NCI-H2171 (cell line): ENCODE data around the gene UCP3.
"Not testable (repeated sequence)": the region's sequence is repeated elsewhere in the genome, so short reads cannot be mapped to it uniquely, and the experiment has no call there.

Experiments
- DNase-seq: peaks from one replicate; lab custom pipeline; 2025; lab: John Stamatoyannopoulos, UW

The UCP3 gene

GRCh38 chr11:74000307-74001133, 8.4 kb downstream of the UCP3 start:
- DNase-seq: no peak

- DNase-seq: no peak
Observed at GRCh38 chr11:73999581-74000306, 9.1 kb downstream of the UCP3 start.

GRCh38 chr11:73998846-73999575, 9.9 kb downstream of the UCP3 start:
- no peak for DNase-seq

- DNase-seq: no peak
Observed at GRCh38 chr11:73997120-73997770, 11.6 kb downstream of the UCP3 start.

GRCh38 chr11:73996161-73996747, 12.6 kb downstream of the UCP3 start:
- no peak for DNase-seq

DNA sequence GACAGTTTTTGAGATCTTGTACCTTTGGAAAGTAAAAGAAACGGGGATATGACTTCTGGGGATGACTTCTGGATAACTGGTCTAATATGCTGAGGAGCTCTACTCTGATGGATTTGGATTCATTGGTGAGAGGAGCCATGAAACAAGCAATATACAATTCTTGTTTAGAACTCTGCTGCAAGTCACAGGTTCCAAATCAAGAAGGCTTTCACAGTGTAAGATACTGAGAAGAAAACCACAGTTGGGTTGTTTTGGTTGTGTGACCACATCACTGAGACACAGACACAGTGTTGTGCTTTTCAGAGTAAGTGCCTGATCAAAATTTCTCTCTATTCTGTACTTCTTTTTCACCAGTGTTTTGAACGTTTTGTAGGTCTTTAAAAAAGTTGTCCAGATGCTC, 13.2 kb downstream of the UCP3 start:
- no peak for DNase-seq

DNA sequence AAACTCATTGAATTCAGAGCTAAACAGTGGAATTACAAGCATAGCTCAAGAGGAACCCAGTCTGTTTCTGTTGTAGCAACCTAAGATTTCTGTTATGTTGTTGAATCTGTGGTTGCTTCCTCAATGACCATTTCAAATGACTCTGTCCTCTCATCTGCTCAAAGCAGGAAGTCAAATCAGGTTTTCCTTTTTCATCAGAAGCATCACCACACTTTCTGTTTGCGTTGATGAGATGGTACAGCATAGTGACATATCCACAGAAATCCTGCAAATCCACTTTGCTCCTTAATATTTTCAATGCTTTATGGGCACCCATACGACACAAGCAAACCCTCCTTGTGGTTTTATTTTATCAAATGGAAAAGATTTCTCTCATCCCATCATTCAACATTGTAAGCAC, 13.6 kb downstream of the UCP3 start:
- no peak for DNase-seq

DNA sequence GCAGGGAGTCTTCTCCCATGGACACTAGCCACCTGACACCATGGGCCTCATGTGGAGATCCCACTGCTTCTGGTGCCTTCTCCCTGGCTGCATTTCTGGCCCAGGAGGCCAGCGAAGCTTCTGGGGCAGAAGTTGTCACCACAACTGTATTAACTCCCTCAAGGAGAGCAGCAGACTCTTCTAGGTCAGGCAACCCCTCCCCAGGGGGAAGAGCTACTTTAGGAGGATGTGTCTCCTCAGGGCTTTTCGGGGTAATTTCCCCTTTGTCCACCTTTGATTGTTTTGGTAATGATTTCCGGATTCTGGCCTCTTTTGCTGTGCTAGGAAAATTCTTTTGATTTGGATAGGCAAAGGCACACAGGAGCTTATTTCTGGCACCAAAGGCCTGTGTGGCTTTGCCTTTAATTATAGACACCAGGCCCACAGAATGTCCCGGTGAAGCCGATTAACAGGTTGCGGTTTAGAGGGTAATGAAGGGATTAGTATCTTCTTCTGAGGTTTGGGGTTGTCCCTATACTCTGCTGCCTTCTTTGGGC, 17.3 kb downstream of the UCP3 start:
- DNase-seq: no peak

DNA sequence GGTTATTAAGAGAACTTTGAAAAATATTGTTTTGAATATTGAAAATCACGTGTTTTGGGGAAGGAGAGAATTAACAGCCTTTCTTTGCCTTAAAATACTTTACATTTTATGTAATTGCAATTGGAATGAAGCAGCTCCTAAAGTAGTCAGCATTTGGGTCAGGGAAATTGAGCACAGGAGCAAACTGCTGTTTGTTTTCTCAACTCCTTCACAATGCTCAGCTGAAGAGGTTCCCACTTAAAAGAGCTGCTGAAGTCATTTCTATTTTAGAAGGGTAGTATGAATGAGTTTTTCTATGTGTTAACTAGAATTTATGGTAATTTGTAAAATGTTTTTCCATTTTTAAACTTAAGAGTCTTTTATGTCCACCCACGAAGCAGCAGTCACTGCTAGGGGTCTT, 18.2 kb downstream of the UCP3 start:
- no peak for DNase-seq

DNA sequence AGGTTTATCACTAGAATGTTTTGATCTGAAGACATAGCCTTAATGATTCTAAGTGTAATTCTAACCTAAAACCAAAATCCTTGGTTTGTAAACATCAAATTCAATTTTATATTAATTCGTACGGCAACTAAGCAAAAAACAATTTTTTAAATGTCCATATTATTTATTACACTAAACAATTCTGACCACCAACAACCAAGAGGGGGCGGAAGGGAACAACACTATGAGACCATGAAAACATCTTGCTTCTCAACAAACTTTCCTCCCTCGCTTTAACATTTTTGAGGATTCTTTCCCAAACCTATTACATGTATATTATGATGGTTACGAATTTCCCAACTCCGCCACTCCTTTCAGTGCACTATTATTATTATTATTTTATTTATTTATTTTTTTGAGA, 19.7 kb downstream of the UCP3 start:
- DNase-seq: no peak

DNA sequence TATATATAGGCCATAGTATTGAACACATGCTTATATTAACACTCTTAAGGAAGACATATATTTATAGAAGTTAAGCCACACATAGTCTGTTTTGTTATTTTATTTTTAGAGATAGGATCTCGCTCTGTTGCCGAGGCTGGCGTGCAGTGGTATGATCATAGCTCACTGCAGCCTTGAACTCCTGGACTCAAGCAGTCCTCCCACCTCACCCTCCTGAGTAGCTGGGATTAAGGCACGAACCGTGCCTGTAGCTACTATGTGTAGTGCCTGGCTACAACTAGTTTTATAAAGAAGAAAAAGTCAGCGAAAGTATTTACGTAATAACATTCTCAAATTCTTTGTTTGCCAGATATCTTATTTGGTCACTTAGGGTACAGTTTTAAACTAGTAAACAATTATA, 20.7 kb downstream of the UCP3 start:
- DNase-seq: no peak

DNA sequence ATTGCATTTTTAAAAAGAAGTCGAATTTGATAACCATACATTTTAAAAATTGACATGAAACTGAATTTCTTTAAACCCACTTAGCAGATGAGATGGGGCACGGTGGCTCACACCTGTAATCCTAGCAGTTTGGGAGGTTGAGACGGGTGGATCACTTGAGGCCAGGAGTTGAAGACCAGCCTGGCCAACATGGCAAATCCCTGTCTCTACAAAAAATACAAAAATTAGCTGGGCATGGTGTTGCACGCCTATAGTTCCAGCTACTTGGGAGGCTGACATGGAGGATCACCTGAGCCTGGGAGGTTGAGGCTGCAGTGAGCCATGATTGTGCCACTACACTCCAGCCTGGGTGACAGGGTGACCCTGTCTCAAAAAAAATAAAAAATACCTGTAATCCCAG, 23.2 kb downstream of the UCP3 start:
- DNase-seq: not testable (repeated sequence)

DNA sequence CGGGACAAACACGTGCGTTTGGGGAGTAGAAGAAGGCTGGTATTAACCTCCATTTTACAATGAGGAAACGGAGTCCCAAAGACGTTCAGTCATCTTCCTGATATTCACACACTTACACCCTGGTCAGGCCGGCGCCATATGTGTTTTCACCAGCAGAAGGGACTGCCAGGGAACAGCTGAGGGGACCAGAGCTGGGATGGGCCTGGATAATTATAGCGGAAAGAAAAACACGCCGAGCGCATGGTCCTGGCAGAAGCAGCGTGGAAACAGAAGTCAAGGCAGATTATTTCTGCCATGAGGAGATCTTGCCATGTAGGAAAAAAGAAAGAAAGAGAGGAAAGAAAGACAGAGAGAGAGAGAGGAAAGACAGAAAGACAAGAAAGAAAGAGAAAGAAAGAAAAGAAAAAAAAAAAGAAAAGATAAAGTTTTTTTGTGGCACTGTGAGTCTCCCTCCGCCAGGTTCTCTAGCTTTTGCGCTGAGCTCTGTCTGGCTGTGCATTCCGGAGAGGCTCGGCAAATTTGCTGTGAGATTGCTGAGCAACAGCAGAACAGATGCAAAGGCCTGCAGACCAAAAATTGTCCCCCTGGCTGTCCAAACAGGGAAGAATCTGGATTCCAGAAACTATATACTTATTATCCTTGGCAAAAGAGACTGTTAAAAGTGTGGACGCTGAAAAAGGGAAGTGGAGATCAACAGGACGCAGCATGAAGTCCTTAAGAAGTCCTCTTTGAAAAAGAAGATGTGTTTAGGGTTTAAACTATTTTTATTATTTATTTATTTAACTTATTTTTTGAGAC, 24.9 kb downstream of the UCP3 start:
- no peak for DNase-seq

DNA sequence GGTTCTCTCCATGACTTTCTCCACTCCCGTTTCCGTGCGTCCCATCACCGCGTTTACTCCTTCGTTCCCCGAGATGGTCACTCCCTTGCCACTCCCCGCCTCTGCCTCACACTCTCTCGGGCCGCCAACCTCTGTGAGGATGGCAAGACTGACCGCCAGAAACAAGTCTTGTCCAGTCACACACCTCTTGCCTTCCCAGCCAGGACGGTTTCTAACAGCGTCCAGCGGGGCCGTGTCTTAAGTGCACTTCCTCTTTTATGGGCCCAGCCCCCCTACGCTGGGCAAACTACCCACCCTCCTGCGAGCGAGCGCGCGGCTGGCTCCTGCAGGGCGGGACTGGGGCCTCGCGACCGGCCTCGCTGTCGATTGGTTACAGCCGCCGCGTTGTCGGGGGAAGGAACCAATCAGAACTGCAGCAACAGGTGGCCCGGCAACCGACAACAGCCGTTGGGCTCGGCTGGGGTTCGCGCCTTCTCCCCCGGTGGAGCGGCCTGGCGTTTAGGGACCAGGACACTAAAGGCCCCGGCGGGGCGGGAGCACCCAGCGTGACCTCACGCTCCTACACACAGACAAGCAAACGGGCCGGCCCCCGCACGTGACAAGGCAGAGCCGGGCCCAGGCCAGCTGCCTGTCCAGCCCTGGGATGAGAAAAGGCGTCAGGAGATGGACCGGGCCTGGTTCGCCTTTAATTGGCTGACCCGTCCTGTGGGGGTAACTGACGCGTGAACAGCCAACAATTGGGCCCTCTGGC, 25.7 kb downstream of the UCP3 start:
- DNase-seq: peak; percentile 97

- DNase-seq: peak; percentile 81
Observed at GRCh38 chr11:73982595-73982989, 26.3 kb downstream of the UCP3 start, which contains the start of gene UCP2. TSS of gene UCP2 (minus strand) at chr11:73982843. CDS start at chr11:73978378, 4,465 bp downstream.

DNA sequence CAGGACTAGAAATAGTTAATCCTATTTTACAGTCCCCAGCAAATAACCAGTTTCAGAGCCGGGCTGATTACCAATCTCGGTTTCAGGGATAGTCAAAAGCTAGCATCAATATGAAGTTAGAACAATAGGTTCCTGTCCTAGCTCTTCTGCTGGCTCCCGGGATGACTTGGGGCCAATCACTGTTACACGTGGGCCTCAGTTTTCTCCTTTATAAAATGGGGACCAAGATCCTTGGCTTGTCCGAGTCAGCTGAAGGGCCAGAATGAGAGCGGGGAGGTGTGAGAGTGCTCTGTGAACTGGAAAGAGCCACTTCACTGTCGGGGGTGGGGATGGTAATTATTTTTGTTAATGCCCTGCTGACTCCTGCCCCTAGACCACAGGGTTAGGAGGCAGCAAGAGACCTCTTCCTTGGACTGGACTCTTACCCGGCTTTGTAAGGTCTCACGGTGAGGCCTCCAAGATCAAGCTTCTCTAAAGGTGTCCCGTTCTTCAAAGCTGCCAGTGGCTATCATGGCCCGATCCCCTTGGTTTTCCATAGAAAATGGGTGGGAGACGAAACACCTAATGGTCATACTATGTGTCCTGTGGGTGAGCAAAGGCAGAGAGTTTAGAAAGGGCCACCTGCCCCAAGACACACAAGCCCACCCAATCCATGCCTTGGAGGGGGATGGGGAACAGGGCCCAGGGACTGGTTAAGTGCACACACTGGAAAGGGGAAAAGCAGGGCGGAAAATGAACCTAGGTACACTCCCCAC, 27.7 kb downstream of the UCP3 start:
- DNase-seq: no peak

GRCh38 chr11:73980001-73980961, 28.6 kb downstream of the UCP3 start:
- DNase-seq: no peak

- no peak for DNase-seq
Observed at GRCh38 chr11:73978576-73979086, 30.3 kb downstream of the UCP3 start.
